Bronchial epithelial cell (primary cell): ENCODE measurements around the gene ZNF485. TPM values are rescaled to one million over a fixed set of nuclear protein-coding genes. Genes with fewer than 3 reads are reported as not detected.
"Not testable (repeated sequence)": the region's sequence is repeated elsewhere in the genome, so short reads cannot be mapped to it uniquely, and the experiment has no call there.

Experiments used
- DNase-seq: peaks from one replicate; pipeline ENCODE4 v3.0.0-alpha.2; 2010; ENCODE audit warnings: low read depth
- FAIRE-seq: peaks from 2 replicates; lab custom pipeline; 2011; peaks lifted over from hg19 to GRCh38; lab: Jason Lieb, UNC
- H3K27me3 ChIP-seq: 2 replicates; pipeline ENCODE4 v1.5.1; 2011; ENCODE audit warnings: low read length; ENCODE audit not compliant: control insufficient read depth, insufficient read depth
- H3K36me3 ChIP-seq: 2 replicates; pipeline ENCODE4 v1.5.1; 2011; ENCODE audit warnings: low read length; ENCODE audit not compliant: control insufficient read depth, insufficient read depth
- H3K4me3 ChIP-seq: 2 replicates; pipeline ENCODE4 v1.5.1; 2011; ENCODE audit warnings: mild to moderate bottlenecking, low read depth, low read length, control low read depth
- total RNA-seq: library from RNA; depleted of rRNA; stranded (reverse); fragments of >200 nt; gene quantifications from 2 replicates; pipeline ENCODE4 v1.2.1, GENCODE V29; 2014
- TF ChIP-seq, protein P1 (sequence below): IDR thresholded peaks from 2 replicates; pipeline ENCODE4 v1.5.1; 2011; ENCODE audit warnings: mild to moderate bottlenecking, moderate library complexity, low read length, control low read depth, inconsistent platforms; ENCODE audit not compliant: insufficient read depth, severe bottlenecking

The ZNF485 gene
- total RNA-seq, 1 donor from 2014 or later: 4.7 TPM

DNA sequence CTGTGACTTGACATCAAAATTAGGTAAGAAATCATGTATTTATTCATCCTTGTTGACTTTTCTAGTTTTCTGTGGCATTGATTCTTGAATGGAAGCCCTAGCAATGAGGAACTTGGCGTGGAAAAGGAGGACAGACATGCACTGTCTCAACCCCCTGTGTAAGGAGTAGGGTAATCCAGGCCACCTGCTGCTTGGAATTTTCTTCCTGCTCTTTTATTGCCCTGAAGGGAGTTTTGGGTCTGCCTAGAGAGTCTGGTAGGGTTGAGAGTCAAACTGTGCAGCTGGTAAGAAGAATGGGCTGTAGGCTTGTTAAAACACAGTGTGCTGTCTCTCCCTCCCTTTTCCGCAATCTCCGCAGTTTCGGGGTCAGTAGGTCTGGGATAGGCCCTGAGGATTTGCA, 22.7 kb downstream of the ZNF485 start:
- DNase-seq (no peak), FAIRE-seq (no peak)
- Histone ChIP-seq H3K27me3 (no peaks in the 10 kb centered on the region), H3K4me3 (no peak overlapping the region), H3K36me3 (no peaks in the 10 kb centered on the region)
- TF ChIP-seq, protein P1, sequence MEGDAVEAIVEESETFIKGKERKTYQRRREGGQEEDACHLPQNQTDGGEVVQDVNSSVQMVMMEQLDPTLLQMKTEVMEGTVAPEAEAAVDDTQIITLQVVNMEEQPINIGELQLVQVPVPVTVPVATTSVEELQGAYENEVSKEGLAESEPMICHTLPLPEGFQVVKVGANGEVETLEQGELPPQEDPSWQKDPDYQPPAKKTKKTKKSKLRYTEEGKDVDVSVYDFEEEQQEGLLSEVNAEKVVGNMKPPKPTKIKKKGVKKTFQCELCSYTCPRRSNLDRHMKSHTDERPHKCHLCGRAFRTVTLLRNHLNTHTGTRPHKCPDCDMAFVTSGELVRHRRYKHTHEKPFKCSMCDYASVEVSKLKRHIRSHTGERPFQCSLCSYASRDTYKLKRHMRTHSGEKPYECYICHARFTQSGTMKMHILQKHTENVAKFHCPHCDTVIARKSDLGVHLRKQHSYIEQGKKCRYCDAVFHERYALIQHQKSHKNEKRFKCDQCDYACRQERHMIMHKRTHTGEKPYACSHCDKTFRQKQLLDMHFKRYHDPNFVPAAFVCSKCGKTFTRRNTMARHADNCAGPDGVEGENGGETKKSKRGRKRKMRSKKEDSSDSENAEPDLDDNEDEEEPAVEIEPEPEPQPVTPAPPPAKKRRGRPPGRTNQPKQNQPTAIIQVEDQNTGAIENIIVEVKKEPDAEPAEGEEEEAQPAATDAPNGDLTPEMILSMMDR: no peak

DNA sequence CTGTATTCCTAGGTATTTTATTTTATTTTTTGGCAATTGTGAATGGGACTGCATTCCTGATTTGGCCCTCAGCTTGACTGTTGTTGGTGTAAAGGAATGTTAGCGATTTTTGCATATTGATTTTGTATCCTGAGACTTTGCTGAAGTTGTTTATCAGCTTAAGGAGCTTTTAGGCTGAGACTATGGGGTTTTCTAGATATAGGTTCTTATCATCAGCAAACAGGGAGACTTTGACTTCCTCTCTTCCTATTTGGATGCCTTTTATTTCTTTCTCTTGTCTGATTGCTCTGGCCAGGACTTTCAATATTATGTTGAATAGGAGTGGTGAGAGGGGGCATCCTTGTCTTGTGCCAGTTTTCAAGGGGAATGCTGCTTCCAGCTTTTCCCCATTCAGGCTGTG, 29.6 kb downstream of the ZNF485 start:
- not testable (repeated sequence) for FAIRE-seq, DNase-seq, H3K36me3 ChIP-seq, H3K4me3 ChIP-seq, H3K27me3 ChIP-seq

DNA sequence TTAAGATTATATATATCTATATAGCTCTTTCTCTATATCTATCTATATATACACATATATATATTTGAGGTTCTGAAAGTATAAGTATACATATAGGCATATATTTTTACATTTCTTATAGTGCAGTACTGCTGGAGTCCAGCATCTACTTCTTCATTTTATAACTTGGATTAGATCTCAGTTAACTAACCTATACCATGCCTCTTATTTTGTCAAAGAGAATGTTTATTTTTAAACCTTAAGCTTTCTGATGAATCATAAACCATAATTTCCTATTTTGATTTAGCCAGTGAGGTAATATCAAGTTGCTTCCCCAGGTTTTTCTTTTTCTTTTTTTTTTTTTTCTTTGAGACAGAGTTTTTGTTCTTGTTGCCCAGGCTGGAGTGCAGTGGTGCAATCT, 34.4 kb downstream of the ZNF485 start:
- Histone ChIP-seq H3K36me3 (peaks cover 5% of the 10 kb centered on the region), H3K4me3 (no peak overlapping the region), H3K27me3 (no peaks in the 10 kb centered on the region)
- DNase-seq: no peak
- TF ChIP-seq, protein P1: no peak
- FAIRE-seq: no peak

DNA sequence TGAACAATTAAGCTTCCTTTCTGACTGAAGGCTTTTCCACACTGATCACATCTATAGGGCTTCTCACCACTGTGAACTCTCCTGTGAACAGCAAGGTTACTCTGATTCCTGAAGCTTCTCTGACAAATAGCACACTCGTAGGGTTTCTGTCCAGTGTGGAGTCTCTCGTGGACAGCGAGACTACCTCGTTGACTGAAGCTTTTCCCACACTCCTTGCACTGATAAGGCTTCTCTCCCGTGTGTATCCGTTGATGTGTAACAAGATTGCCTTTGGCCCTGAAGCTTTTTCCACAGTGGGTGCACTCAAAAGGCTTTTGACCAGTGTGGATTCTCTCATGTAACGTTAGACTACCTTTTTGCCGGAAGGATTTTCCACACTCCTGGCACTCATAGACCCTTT, 38.0 kb downstream of the ZNF485 start:
- Histone ChIP-seq H3K4me3 (no peak overlapping the region), H3K36me3 (peaks cover 8% of the 10 kb centered on the region), H3K27me3 (no peaks in the 10 kb centered on the region)
- DNase-seq: no peak
- FAIRE-seq: no peak
- TF ChIP-seq, protein P1: no peak

DNA sequence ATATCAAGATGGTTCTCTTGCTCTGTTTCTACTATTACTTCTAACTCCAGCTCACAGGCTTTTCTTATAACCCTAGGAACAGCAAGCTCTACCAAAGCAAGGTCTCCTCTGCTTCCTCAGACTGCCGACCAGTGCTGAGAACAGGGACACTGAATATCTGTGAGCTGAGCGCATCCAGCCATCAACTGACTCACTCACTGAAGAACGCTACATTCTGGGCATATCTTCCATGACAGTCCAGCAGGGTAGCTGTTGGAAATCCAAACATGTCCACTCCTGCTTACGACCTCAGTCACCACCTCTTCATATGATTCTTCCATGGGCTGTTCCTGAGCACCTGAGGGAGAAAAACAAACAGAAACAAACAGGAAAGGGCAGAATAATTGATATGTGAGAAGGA, 39.6 kb downstream of the ZNF485 start:
- FAIRE-seq: no peak
- no peak overlapping the region for H3K4me3 ChIP-seq
- peak; percentile 9 for DNase-seq
- H3K27me3 ChIP-seq: no peaks in the 10 kb centered on the region
- TF ChIP-seq, protein P1: no peak
- peaks cover 8% of the 10 kb centered on the region for H3K36me3 ChIP-seq

DNA sequence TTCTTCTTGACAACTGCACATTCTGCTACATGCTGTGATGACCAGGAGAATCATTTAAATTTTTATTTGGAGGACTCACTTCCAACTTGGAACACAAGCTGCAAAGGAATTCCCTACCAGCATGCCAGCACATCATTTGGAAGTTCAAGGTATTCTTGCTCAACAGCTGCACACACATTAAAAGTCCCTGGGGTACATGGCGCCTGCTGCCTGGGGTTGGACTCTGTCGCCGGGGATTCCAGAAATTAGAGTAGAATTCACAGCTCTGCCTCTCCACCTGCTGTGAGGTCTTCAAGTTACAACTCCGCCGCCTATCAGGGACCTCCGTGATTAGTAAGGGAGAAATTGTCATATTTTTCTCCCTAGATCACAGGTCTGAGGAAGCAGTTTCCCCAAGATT, 41.3 kb downstream of the ZNF485 start:
- FAIRE-seq: no peak

More for the DNA sequence above, 41.3 kb downstream of the ZNF485 start:
- Histone ChIP-seq H3K4me3 (no peak overlapping the region), H3K36me3 (peaks cover 8% of the 10 kb centered on the region), H3K27me3 (no peaks in the 10 kb centered on the region)
- TF ChIP-seq, protein P1: no peak
- no peak for DNase-seq
